ENCODE data around the gene PI4K2A.

PI4K2A gene

GRCh38 chr10:97704341-97704740 lies 63.9 kb downstream of the PI4K2A start:
- H3K27me3 ChIP-seq (ENCODE audit: control insufficient read depth, insufficient read depth, low read length, poor library complexity, severe bottlenecking): no peaks in the 10 kb centered on the region
- 89 to 92% methylated on average over 1 of the region's 1 CpG for WGBS, 2 experiments
- no peak overlapping the region for H3K27ac ChIP-seq (ENCODE audit: insufficient read depth, low read depth, low read length, poor library complexity, severe bottlenecking)
- no peak overlapping the region for H3K4me3 ChIP-seq (ENCODE audit: insufficient read depth, low read depth, low read length)
- H3K36me3 ChIP-seq (ENCODE audit: control insufficient read depth, insufficient read depth, low read length): no peaks in the 10 kb centered on the region
- H3K9me3 ChIP-seq (ENCODE audit: control insufficient read depth, low read length): no peaks in the 10 kb centered on the region
- H3K4me1 ChIP-seq (ENCODE audit: control insufficient read depth, insufficient read depth, low read length): no peaks in the 10 kb centered on the region

DNA sequence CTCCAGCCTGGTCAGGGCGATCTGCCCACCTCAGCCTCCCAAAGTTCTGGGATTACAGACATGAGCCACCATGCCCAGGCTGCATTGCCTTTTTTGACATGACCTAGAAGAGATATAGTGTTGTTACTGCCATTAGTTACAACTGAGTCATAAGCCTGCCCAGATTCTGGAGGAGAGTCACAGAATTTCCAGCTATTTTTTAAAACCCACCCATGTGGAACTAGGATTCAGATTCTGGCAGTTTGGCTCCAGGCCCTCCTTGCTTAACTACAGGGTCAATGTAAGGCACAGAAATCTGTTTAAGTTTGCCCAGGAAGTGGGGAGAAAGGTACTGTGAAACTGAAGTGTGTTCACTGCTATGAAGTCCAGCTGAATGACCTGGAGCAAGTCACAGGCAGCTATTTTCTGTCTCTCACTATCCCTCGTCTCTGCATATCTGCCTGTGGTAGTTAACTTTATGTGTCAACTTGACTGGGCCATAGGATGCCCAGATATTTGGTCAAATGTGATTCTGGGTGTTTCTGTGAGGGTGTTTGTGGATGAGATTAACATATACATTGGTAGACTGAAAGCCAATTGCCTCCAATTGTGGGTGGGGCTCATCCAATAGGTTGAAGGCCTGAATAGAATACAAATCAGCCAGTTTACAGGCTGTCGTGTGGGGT lies 64.7 kb downstream of the PI4K2A start:
- Histone ChIP-seq H3K36me3 (ENCODE audit: control insufficient read depth, insufficient read depth, low read length) (no peaks in the 10 kb centered on the region), H3K4me1 (ENCODE audit: control insufficient read depth, insufficient read depth, low read length) (no peaks in the 10 kb centered on the region), H3K27me3 (ENCODE audit: control insufficient read depth, insufficient read depth, low read length, poor library complexity, severe bottlenecking) (no peaks in the 10 kb centered on the region), H3K27ac (ENCODE audit: insufficient read depth, low read depth, low read length, poor library complexity, severe bottlenecking) (no peak overlapping the region), H3K9me3 (ENCODE audit: control insufficient read depth, low read length) (no peaks in the 10 kb centered on the region), H3K4me3 (ENCODE audit: insufficient read depth, low read depth, low read length) (no peak overlapping the region)
- 85 to 93% methylated on average over 3 of the region's 3 CpGs for WGBS, 2 experiments

- 92 to 93% methylated on average over 11 of the region's 11 CpGs for WGBS, 2 experiments
- Histone ChIP-seq H3K4me3 (ENCODE audit: insufficient read depth, low read depth, low read length) (no peak overlapping the region), H3K27me3 (ENCODE audit: control insufficient read depth, insufficient read depth, low read length, poor library complexity, severe bottlenecking) (no peaks in the 10 kb centered on the region), H3K36me3 (ENCODE audit: control insufficient read depth, insufficient read depth, low read length) (no peaks in the 10 kb centered on the region), H3K27ac (ENCODE audit: insufficient read depth, low read depth, low read length, poor library complexity, severe bottlenecking) (no peak overlapping the region), H3K4me1 (ENCODE audit: control insufficient read depth, insufficient read depth, low read length) (no peaks in the 10 kb centered on the region), H3K9me3 (ENCODE audit: control insufficient read depth, low read length) (no peaks in the 10 kb centered on the region)
Observed at GRCh38 chr10:97707134-97707861, 66.8 kb downstream of the PI4K2A start.

DNA sequence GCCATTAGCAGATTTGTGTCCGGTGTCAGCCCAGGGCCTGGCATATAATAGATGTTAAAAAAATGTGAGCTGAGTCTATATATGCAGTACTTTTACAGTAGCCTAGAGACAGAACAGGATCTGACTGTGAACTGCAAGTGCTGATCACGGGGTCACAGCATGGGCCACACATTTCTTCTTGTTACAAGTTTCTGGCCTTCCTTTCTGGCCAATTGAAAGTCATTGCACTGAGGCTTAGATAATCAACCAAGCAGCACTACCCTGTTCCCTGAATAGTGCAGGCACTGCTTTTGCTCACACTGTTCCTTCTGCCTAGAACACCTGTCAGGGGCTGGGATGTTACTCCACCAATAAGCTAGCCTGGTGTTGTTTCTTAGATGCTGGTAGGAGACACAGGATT lies 67.7 kb downstream of the PI4K2A start:
- Histone ChIP-seq H3K4me1 (ENCODE audit: control insufficient read depth, insufficient read depth, low read length) (peaks cover 4% of the 10 kb centered on the region), H3K9me3 (ENCODE audit: control insufficient read depth, low read length) (no peaks in the 10 kb centered on the region), H3K27ac (ENCODE audit: insufficient read depth, low read depth, low read length, poor library complexity, severe bottlenecking) (no peak overlapping the region), H3K36me3 (ENCODE audit: control insufficient read depth, insufficient read depth, low read length) (no peaks in the 10 kb centered on the region), H3K27me3 (ENCODE audit: control insufficient read depth, insufficient read depth, low read length, poor library complexity, severe bottlenecking) (no peaks in the 10 kb centered on the region), H3K4me3 (ENCODE audit: insufficient read depth, low read depth, low read length) (no peak overlapping the region)
- WGBS, 2 experiments: 90 to 91% methylated on average over 2 of the region's 2 CpGs

GRCh38 chr10:97708976-97709946 lies 68.8 kb downstream of the PI4K2A start:
- H3K27ac ChIP-seq (ENCODE audit: insufficient read depth, low read depth, low read length, poor library complexity, severe bottlenecking): no peak overlapping the region

GRCh38 chr10:97711640-97712572 lies 71.4 kb downstream of the PI4K2A start:
- Histone ChIP-seq H3K9me3 (ENCODE audit: control insufficient read depth, low read length) (no peaks in the 10 kb centered on the region), H3K4me1 (ENCODE audit: control insufficient read depth, insufficient read depth, low read length) (peaks cover 20% of the 10 kb centered on the region), H3K36me3 (ENCODE audit: control insufficient read depth, insufficient read depth, low read length) (no peaks in the 10 kb centered on the region), H3K4me3 (ENCODE audit: insufficient read depth, low read depth, low read length) (no peak overlapping the region), H3K27me3 (ENCODE audit: control insufficient read depth, insufficient read depth, low read length, poor library complexity, severe bottlenecking) (no peaks in the 10 kb centered on the region), H3K27ac (ENCODE audit: insufficient read depth, low read depth, low read length, poor library complexity, severe bottlenecking) (no peak overlapping the region)
- WGBS, 2 experiments: 92 to 94% methylated on average over 9 of the region's 9 CpGs

More at GRCh38 chr10:97708976-97709946, 68.8 kb downstream of the PI4K2A start:
- Histone ChIP-seq H3K4me3 (ENCODE audit: insufficient read depth, low read depth, low read length) (no peak overlapping the region), H3K27me3 (ENCODE audit: control insufficient read depth, insufficient read depth, low read length, poor library complexity, severe bottlenecking) (no peaks in the 10 kb centered on the region), H3K9me3 (ENCODE audit: control insufficient read depth, low read length) (no peaks in the 10 kb centered on the region), H3K36me3 (ENCODE audit: control insufficient read depth, insufficient read depth, low read length) (no peaks in the 10 kb centered on the region), H3K4me1 (ENCODE audit: control insufficient read depth, insufficient read depth, low read length) (peaks cover 4% of the 10 kb centered on the region)
- 48 to 52% methylated on average over 18 of the region's 18 CpGs for WGBS, 2 experiments

DNA sequence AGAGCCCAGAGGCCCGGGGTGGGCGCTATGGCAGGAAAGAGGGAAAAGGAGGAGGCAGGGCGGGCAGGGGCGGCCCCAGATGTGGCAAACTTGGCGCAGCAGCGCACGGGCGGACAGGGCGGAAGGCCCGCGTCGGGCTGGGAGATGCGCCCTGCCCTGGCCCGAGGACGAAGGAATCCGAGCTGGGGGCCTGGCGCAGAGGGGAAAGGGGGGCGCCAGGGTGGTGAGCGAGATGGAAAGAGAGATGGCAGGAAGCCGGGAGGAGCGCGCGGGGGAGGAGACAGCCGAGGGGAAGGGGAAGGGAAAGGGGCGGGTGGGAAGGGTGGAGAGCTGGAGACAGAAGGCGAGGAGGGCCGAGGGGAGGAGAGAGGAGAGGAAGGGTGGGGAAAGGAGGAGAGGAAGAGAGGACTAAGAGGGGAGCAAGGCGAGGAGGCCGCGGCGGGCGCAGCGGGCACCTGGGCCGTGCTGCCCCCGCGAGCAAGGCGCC lies 72.9 kb downstream of the PI4K2A start, which contains the start of gene MARVELD1:
Gene MARVELD1 (plus strand): TSS at position 392 of the 487 bp plus-strand sequence. CDS start 147 bp downstream, outside the sequence.
- Histone ChIP-seq H3K27ac (ENCODE audit: insufficient read depth, low read depth, low read length, poor library complexity, severe bottlenecking) (peak within 1 kb of the TSS; percentile 50), H3K36me3 (ENCODE audit: control insufficient read depth, insufficient read depth, low read length) (no peaks in the 10 kb centered on the region), H3K4me1 (ENCODE audit: control insufficient read depth, insufficient read depth, low read length) (peaks cover 29% of the 10 kb centered on the region), H3K9me3 (ENCODE audit: control insufficient read depth, low read length) (no peaks in the 10 kb centered on the region), H3K4me3 (ENCODE audit: insufficient read depth, low read depth, low read length) (peak within 1 kb of the TSS; percentile 62), H3K27me3 (ENCODE audit: control insufficient read depth, insufficient read depth, low read length, poor library complexity, severe bottlenecking) (no peaks in the 10 kb centered on the region)
- WGBS, 2 experiments: 1 to 3% methylated on average over 37 of the region's 37 CpGs

DNA sequence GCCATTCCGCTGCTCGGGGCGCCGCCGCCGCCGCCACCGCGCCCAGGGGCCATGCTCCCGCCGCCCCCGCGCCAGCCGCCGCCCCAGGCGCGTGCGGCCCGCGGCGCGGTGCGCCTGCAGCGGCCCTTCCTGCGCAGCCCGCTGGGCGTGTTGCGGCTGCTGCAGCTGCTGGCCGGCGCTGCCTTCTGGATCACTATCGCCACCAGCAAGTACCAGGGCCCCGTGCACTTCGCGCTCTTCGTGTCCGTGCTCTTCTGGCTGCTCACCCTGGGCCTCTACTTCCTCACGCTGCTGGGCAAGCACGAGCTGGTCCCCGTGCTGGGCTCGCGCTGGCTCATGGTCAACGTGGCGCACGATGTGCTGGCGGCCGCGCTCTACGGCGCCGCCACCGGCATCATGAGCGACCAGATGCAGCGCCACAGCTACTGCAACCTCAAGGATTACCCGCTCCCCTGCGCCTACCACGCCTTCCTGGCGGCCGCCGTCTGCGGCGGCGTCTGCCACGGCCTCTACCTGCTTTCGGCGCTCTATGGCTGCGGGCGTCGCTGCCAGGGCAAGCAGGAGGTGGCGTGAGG lies 73.4 kb downstream of the PI4K2A start:
- Histone ChIP-seq H3K36me3 (ENCODE audit: control insufficient read depth, insufficient read depth, low read length) (no peaks in the 10 kb centered on the region), H3K27me3 (ENCODE audit: control insufficient read depth, insufficient read depth, low read length, poor library complexity, severe bottlenecking) (no peaks in the 10 kb centered on the region), H3K9me3 (ENCODE audit: control insufficient read depth, low read length) (no peaks in the 10 kb centered on the region), H3K4me1 (ENCODE audit: control insufficient read depth, insufficient read depth, low read length) (peaks cover 34% of the 10 kb centered on the region), H3K27ac (ENCODE audit: insufficient read depth, low read depth, low read length, poor library complexity, severe bottlenecking) (peak overlapping the region; percentile 50), H3K4me3 (ENCODE audit: insufficient read depth, low read depth, low read length) (peak overlapping the region; percentile 62)
- WGBS, 2 experiments: 0% methylated on average over 69 of the region's 69 CpGs
